ENCODE results near the gene ZNF415.
"Not testable (repeated sequence)": the region's sequence is repeated elsewhere in the genome, so short reads cannot be mapped to it uniquely, and the experiment has no call there.

ZNF415 gene

GRCh38 chr19:53102756-53103233 lies 29.9 kb downstream of the ZNF415 start:
- peak; percentile 59 for DNase-seq (ENCODE audit: low spot score)

GRCh38 chr19:53102206-53102755 lies 30.4 kb downstream of the ZNF415 start:
- peak; percentile 78 for DNase-seq (ENCODE audit: low spot score)

- DNase-seq (ENCODE audit: low spot score), result no peak
Measured at GRCh38 chr19:53101518-53101917, 31.2 kb downstream of the ZNF415 start.

- not testable (repeated sequence) for DNase-seq (ENCODE audit: low spot score)
Measured at GRCh38 chr19:53098570-53098969, 34.1 kb downstream of the ZNF415 start.

GRCh38 chr19:53096982-53097690 lies 35.6 kb downstream of the ZNF415 start:
- not testable (repeated sequence) for DNase-seq (ENCODE audit: low spot score)

- DNase-seq (ENCODE audit: low spot score), result not testable (repeated sequence)
Measured at GRCh38 chr19:53096579-53096978, 36.1 kb downstream of the ZNF415 start.

GRCh38 chr19:53094754-53095575 lies 37.7 kb downstream of the ZNF415 start:
- DNase-seq (ENCODE audit: low spot score), result no peak

- DNase-seq (ENCODE audit: low spot score), result no peak
Measured at GRCh38 chr19:53092723-53093122, 40.0 kb downstream of the ZNF415 start.

GRCh38 chr19:53091413-53092254 lies 41.1 kb downstream of the ZNF415 start:
- DNase-seq (ENCODE audit: low spot score), result peak; percentile 66

GRCh38 chr19:53088091-53088490 lies 44.6 kb downstream of the ZNF415 start:
- no peak for DNase-seq (ENCODE audit: low spot score)

GRCh38 chr19:53086949-53087348 lies 45.8 kb downstream of the ZNF415 start:
- DNase-seq (ENCODE audit: low spot score), result no peak

- no peak for DNase-seq (ENCODE audit: low spot score)
Measured at GRCh38 chr19:53085496-53085895, 47.2 kb downstream of the ZNF415 start.

GRCh38 chr19:53082929-53083328 lies 49.8 kb downstream of the ZNF415 start:
- no peak for DNase-seq (ENCODE audit: low spot score)

GRCh38 chr19:53079313-53079924 lies 53.3 kb downstream of the ZNF415 start:
- DNase-seq (ENCODE audit: low spot score), result no peak

- DNase-seq (ENCODE audit: low spot score), result no peak
Measured at GRCh38 chr19:53078668-53079067, 54.0 kb downstream of the ZNF415 start.

- peak; percentile 87 for DNase-seq (ENCODE audit: low spot score)
Measured at GRCh38 chr19:53076984-53077383, 55.7 kb downstream of the ZNF415 start.

- DNase-seq (ENCODE audit: low spot score), result no peak
Measured at GRCh38 chr19:53068834-53069233, 63.9 kb downstream of the ZNF415 start.

- no peak for DNase-seq (ENCODE audit: low spot score)
Measured at GRCh38 chr19:53068199-53068598, 64.5 kb downstream of the ZNF415 start.

- DNase-seq (ENCODE audit: low spot score), result peak; percentile 91
Measured at GRCh38 chr19:53057904-53058580, 74.7 kb downstream of the ZNF415 start.

Data from D341Med (cell line).